HepG2 (cell line): ENCODE measurements around the gene SECTM1. TPM values are rescaled to one million over a fixed set of nuclear protein-coding genes. Genes with fewer than 3 reads are reported as not detected.

ENCODE experiments used
- ADNP ChIP-seq: sonication (generic); formaldehyde crosslinking; IDR thresholded peaks from 2 replicates; pipeline ENCODE4 v1.4.0; 2020; ENCODE audit warnings: missing genetic modification reagents
- ARID2 ChIP-seq: sonication (generic); formaldehyde crosslinking; IDR thresholded peaks from 2 replicates; pipeline ENCODE4 v1.8.1; 2022; ENCODE audit warnings: mild to moderate bottlenecking, missing genetic modification reagents, borderline replicate concordance
- CBX5 ChIP-seq: sonication (generic); formaldehyde crosslinking; IDR thresholded peaks from 2 replicates; pipeline ENCODE4 v1.4.0; 2020; ENCODE audit warnings: missing genetic modification reagents, borderline replicate concordance
- CENPBD1 ChIP-seq: sonication (generic); formaldehyde crosslinking; IDR thresholded peaks from 2 replicates; pipeline ENCODE4 v1.8.0; 2022; ENCODE audit warnings: missing genetic modification reagents, low read depth, mild to moderate bottlenecking, borderline replicate concordance
- CENPX ChIP-seq: sonication (generic); formaldehyde crosslinking; IDR thresholded peaks from 2 replicates; pipeline ENCODE4 v1.9.0; 2021; ENCODE audit warnings: mild to moderate bottlenecking, missing genetic modification reagents, moderate library complexity
- FOXA3 ChIP-seq: IDR thresholded peaks from 2 replicates; pipeline ENCODE4 v1.6.1; 2016; ENCODE audit warnings: missing genetic modification reagents, missing compliant biosample characterization
- ISL2 ChIP-seq: sonication (generic); formaldehyde crosslinking; IDR thresholded peaks from 2 replicates; pipeline ENCODE4 v1.5.0; 2020; ENCODE audit warnings: missing genetic modification reagents
- KLF16 ChIP-seq, 2 experiments: sonication (generic) in 1 of 2; formaldehyde crosslinking in 1 of 2; IDR thresholded peaks; 2 replicates each; pipeline versions ENCODE4 v1.6.1 to v1.8.0; 2016 to 2023; ENCODE audit warnings: missing genetic modification reagents in 2 of 2, missing compliant biosample characterization in 1 of 2
- KMT2B ChIP-seq: IDR thresholded peaks from 2 replicates; pipeline ENCODE4 v1.6.1; 2016; ENCODE audit warnings: missing genetic modification reagents, missing compliant biosample characterization
- MED13 ChIP-seq: sonication (generic); formaldehyde crosslinking; IDR thresholded peaks from 2 replicates; pipeline ENCODE4 v1.5.0; 2020; ENCODE audit warnings: missing genetic modification reagents
- POLR2AphosphoS5 ChIP-seq: IDR thresholded peaks from 2 replicates; pipeline ENCODE4 v1.6.1; 2012; ENCODE audit warnings: low read depth, low read length
- PTBP1 ChIP-seq: fragments of 200-400 bp; formaldehyde crosslinking; IDR thresholded peaks from 2 replicates; pipeline ENCODE4 v1.6.1; 2018; ENCODE audit warnings: low read length, low read depth; ENCODE audit not compliant: poor library complexity, severe bottlenecking
- RELA ChIP-seq: sonication (generic); formaldehyde crosslinking; IDR thresholded peaks from 2 replicates; pipeline ENCODE4 v1.4.0; 2020; ENCODE audit warnings: missing genetic modification reagents
- ZBTB33 ChIP-seq: sonication (generic); formaldehyde crosslinking; IDR thresholded peaks from 2 replicates; pipeline ENCODE4 v1.4.0; 2020; ENCODE audit warnings: missing genetic modification reagents
- ZEB1 ChIP-seq: IDR thresholded peaks from 2 replicates; pipeline ENCODE4 v1.6.1; 2012; ENCODE audit warnings: mild to moderate bottlenecking, low read depth, inconsistent platforms; ENCODE audit not compliant: insufficient replicate concordance
- ZNF354B ChIP-seq: sonication (generic); formaldehyde crosslinking; IDR thresholded peaks from 2 replicates; pipeline ENCODE4 v1.8.0; 2022; ENCODE audit warnings: mild to moderate bottlenecking, missing genetic modification reagents
- ZNF446 ChIP-seq: sonication (generic); formaldehyde crosslinking; IDR thresholded peaks from 2 replicates; pipeline ENCODE4 v1.5.0; 2020; ENCODE audit warnings: mild to moderate bottlenecking, missing genetic modification reagents
- ZNF607 ChIP-seq: sonication (generic); formaldehyde crosslinking; IDR thresholded peaks from 2 replicates; pipeline ENCODE4 v1.5.1; 2020; ENCODE audit warnings: missing genetic modification reagents, mild to moderate bottlenecking, borderline replicate concordance
- polyA plus RNA-seq, 8 experiments: library from polyadenylated mRNA; depleted of rRNA in 3 of 8; stranded (reverse) in 7 of 8; unstranded in 1 of 8; fragments of >200 nt; fragmentation: Illumina TruSeq in 4 of 8; extraction: Trizol in 4 of 8; gene quantifications; 2 replicates each; pipeline versions ENCODE4 v1.2.1 to v1.2.3, GENCODE V29; 2011 to 2016; ENCODE audit warnings: low read depth in 4 of 8, missing spikeins in 1 of 8, mixed read lengths in 1 of 8; ENCODE audit not compliant: insufficient read depth in 1 of 8
- total RNA-seq, 5 experiments: library from RNA; depleted of rRNA; stranded (reverse); fragments of >200 nt; fragmentation: Illumina TruSeq; extraction: Trizol; gene quantifications; 2 replicates each; pipeline ENCODE4 v1.2.3, GENCODE V29; 2016; ENCODE audit warnings: low read depth in 1 of 5
- TF ChIP-seq, protein P1 (sequence below): sonication (generic); formaldehyde crosslinking; IDR thresholded peaks from 2 replicates; pipeline ENCODE4 v1.5.0; 2020; ENCODE audit warnings: mild to moderate bottlenecking, missing genetic modification reagents, moderate library complexity
- TF ChIP-seq, protein P2 (sequence below): sonication (generic); formaldehyde crosslinking; IDR thresholded peaks from 2 replicates; pipeline ENCODE4 v1.5.1; 2020; ENCODE audit warnings: mild to moderate bottlenecking, missing genetic modification reagents, borderline replicate concordance

Gene SECTM1
- total and polyA plus RNA-seq, 2 of the 13 experiments (the other 11 are each of a cell fraction or from before 2014, with no cell fraction given): 3.5 to 5.3 TPM

DNA sequence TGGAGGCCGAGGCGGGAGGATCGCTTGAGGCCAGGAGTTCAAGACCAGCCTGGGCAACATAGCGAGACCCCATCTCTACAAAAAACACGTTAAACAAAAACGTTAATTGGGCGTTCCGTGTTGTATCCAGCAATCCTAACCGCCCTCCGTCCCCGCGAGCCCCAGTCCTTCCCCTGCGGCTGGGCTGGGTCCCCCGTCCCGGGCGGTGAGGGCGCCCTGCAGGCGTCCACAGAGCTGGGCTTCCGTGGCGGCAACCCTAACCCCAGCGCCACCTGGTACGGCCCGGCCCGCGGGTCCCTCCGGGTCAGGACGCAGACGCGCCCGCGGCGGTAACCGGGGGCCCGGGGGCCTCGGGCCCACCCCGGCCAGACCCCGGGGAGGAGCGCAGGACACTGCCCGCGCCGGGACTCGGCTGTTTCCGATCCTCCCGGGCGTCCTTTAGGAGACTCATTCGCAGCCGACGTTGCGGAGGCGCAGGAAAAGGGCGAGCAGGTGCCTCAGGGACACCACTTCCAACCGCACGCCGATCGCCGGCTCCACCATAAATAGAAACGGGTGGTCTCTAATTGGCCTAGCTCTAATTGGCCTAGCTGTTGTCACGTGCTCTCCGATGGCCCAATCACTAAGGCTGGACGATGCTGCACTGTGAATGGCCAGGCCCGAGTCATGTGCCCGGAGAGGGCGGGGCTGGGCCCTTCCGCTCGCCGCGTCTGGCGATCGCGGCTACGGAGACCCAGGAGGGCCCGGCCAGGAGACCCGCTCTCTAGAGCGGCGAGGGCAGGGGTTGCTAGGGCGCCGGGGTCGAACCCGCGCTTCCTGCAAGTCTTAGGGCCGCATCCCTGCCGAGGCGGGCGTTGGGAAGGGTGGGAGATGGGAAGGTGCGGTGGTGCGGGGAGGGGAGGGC, 41.1 kb downstream of the SECTM1 start (continued):
- TF ChIP-seq PTBP1: peak; percentile 49
- TF ChIP-seq KLF16 (CRISPR knock-in tag; IDR thresholded peaks at IDR 0.05): peak in 1 of 2 experiments; percentile 95; a peak in 2 of 4 replicates
- TF ChIP-seq ISL2 (CRISPR knock-in tag): peak; percentile 71
- TF ChIP-seq ZNF354B (CRISPR knock-in tag): peak; percentile 91; the same call in 1 of the 2 replicates
- TF ChIP-seq FOXA3 (CRISPR knock-in tag): peak; percentile 49; the same call in 1 of the 2 replicates
- peak; percentile 96 for TF ChIP-seq ARID2 (CRISPR knock-in tag)
- no peak for TF ChIP-seq CENPX (CRISPR knock-in tag)
- TF ChIP-seq ADNP (CRISPR knock-in tag): no peak
- peak; percentile 58; the same call in 1 of the 2 replicates for TF ChIP-seq MED13 (CRISPR knock-in tag)
- TF ChIP-seq ZNF446: no peak
- TF ChIP-seq ZBTB33 (CRISPR knock-in tag): no peak
- TF ChIP-seq, protein P1, sequence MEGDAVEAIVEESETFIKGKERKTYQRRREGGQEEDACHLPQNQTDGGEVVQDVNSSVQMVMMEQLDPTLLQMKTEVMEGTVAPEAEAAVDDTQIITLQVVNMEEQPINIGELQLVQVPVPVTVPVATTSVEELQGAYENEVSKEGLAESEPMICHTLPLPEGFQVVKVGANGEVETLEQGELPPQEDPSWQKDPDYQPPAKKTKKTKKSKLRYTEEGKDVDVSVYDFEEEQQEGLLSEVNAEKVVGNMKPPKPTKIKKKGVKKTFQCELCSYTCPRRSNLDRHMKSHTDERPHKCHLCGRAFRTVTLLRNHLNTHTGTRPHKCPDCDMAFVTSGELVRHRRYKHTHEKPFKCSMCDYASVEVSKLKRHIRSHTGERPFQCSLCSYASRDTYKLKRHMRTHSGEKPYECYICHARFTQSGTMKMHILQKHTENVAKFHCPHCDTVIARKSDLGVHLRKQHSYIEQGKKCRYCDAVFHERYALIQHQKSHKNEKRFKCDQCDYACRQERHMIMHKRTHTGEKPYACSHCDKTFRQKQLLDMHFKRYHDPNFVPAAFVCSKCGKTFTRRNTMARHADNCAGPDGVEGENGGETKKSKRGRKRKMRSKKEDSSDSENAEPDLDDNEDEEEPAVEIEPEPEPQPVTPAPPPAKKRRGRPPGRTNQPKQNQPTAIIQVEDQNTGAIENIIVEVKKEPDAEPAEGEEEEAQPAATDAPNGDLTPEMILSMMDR: no peak
- peak; percentile 68 for TF ChIP-seq ZNF607 (CRISPR knock-in tag)
- TF ChIP-seq RELA: no peak
- no peak; the same call in 1 of the 2 replicates for TF ChIP-seq CBX5 (CRISPR knock-in tag)
- no peak for TF ChIP-seq ZEB1
- TF ChIP-seq POLR2AphosphoS5: peak; percentile 99
- TF ChIP-seq CENPBD1 (CRISPR knock-in tag): no peak
- TF ChIP-seq KMT2B: peak; percentile 68
- TF ChIP-seq, protein P2, sequence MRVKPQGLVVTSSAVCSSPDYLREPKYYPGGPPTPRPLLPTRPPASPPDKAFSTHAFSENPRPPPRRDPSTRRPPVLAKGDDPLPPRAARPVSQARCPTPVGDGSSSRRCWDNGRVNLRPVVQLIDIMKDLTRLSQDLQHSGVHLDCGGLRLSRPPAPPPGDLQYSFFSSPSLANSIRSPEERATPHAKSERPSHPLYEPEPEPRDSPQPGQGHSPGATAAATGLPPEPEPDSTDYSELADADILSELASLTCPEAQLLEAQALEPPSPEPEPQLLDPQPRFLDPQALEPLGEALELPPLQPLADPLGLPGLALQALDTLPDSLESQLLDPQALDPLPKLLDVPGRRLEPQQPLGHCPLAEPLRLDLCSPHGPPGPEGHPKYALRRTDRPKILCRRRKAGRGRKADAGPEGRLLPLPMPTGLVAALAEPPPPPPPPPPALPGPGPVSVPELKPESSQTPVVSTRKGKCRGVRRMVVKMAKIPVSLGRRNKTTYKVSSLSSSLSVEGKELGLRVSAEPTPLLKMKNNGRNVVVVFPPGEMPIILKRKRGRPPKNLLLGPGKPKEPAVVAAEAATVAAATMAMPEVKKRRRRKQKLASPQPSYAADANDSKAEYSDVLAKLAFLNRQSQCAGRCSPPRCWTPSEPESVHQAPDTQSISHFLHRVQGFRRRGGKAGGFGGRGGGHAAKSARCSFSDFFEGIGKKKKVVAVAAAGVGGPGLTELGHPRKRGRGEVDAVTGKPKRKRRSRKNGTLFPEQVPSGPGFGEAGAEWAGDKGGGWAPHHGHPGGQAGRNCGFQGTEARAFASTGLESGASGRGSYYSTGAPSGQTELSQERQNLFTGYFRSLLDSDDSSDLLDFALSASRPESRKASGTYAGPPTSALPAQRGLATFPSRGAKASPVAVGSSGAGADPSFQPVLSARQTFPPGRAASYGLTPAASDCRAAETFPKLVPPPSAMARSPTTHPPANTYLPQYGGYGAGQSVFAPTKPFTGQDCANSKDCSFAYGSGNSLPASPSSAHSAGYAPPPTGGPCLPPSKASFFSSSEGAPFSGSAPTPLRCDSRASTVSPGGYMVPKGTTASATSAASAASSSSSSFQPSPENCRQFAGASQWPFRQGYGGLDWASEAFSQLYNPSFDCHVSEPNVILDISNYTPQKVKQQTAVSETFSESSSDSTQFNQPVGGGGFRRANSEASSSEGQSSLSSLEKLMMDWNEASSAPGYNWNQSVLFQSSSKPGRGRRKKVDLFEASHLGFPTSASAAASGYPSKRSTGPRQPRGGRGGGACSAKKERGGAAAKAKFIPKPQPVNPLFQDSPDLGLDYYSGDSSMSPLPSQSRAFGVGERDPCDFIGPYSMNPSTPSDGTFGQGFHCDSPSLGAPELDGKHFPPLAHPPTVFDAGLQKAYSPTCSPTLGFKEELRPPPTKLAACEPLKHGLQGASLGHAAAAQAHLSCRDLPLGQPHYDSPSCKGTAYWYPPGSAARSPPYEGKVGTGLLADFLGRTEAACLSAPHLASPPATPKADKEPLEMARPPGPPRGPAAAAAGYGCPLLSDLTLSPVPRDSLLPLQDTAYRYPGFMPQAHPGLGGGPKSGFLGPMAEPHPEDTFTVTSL (CRISPR knock-in tag): no peak
